NCI-H1436 treated with DMSO at 0.1 percent for 48 hours (cell line): Measurements from ENCODE around the gene GJB2.

ENCODE experiments used
- DNase-seq: peaks from one replicate; lab custom pipeline; 2025; lab: John Stamatoyannopoulos, UW

GJB2 gene

GRCh38 chr13:20192836-20193161 is at the start of gene GJB2:
Gene GJB2, minus strand, starts transcription at chr13:20192938. Its CDS starts 3,357 bp downstream, at chr13:20189581.
- DNase-seq: no peak

- DNase-seq: no peak
These were observed 48.9 kb upstream of the GJB2 start for GRCh38 chr13:20241593-20241992.

- no peak for DNase-seq
These were observed 47.0 kb upstream of the GJB2 start for GRCh38 chr13:20239748-20240147.

GRCh38 chr13:20232556-20233277 is 40.0 kb upstream of the GJB2 start:
- no peak for DNase-seq

GRCh38 chr13:20231839-20232555 is 39.3 kb upstream of the GJB2 start, which contains the start of gene GJB6:
Gene GJB6, minus strand, starts transcription at chr13:20232319. Its CDS starts 8,839 bp downstream, at chr13:20223480.
- no peak for DNase-seq

GRCh38 chr13:20230913-20231838 is 38.4 kb upstream of the GJB2 start:
- DNase-seq: no peak

GRCh38 chr13:20227730-20228129 is 35.0 kb upstream of the GJB2 start:
- DNase-seq: no peak

- DNase-seq: no peak
These were observed 34.5 kb upstream of the GJB2 start for GRCh38 chr13:20227288-20227687.

- no peak for DNase-seq
These were observed 29.8 kb upstream of the GJB2 start for GRCh38 chr13:20222553-20222952.

- no peak for DNase-seq
These were observed 29.0 kb upstream of the GJB2 start for GRCh38 chr13:20221772-20222171.

- DNase-seq: no peak
These were observed 26.8 kb upstream of the GJB2 start for GRCh38 chr13:20219577-20219976.

- DNase-seq: no peak
These were observed 24.4 kb upstream of the GJB2 start for GRCh38 chr13:20217168-20217567.

- DNase-seq: no peak
These were observed 17.2 kb upstream of the GJB2 start for GRCh38 chr13:20209948-20210347.

GRCh38 chr13:20206698-20207235 is 14.0 kb upstream of the GJB2 start:
- DNase-seq: no peak

GRCh38 chr13:20206065-20206697 is 13.4 kb upstream of the GJB2 start:
- DNase-seq: no peak

- no peak for DNase-seq
These were observed 6.0 kb upstream of the GJB2 start for GRCh38 chr13:20198781-20199180.

GRCh38 chr13:20197361-20197834 is 4.7 kb upstream of the GJB2 start:
- DNase-seq: no peak

- DNase-seq: no peak
These were observed 3.1 kb upstream of the GJB2 start for GRCh38 chr13:20195801-20196200.

GRCh38 chr13:20193907-20194631 is 1.3 kb upstream of the GJB2 start:
- no peak for DNase-seq

- no peak for DNase-seq
These were observed 596 bp upstream of the GJB2 start for GRCh38 chr13:20193162-20193906.
